Right ventricle myocardium inferior (tissue), 1 donor: ENCODE measurements around the gene QRICH1. TPM values are rescaled to one million over a fixed set of nuclear protein-coding genes. Genes with fewer than 3 reads are reported as not detected.
"Not testable (repeated sequence)": the region's sequence is repeated elsewhere in the genome, so short reads cannot be mapped to it uniquely, and the experiment has no call there.

Experiments
- ATAC-seq: fragments of 200-7000 bp; cut with Tn5 transposase; one replicate; pipeline ENCODE4 v1.9.1; 2020; ENCODE audit warnings: mild to moderate bottlenecking, moderate library complexity
- DNase-seq: peaks from one replicate; pipeline ENCODE4 v3.0.0; 2021; ENCODE audit errors: missing footprints
- intact Hi-C: fragments of 100-400 bp; cut with DNase I; formaldehyde crosslinking; loops from one replicate; pipeline ENCODE4 v1.11.0; 2022
- total RNA-seq: library from RNA; stranded (reverse); fragmentation: NEBNext Ultra II Directional; extraction: Animal tissue kit (Norgen Biotek cat#: 25700); gene quantifications from one replicate; pipeline ENCODE4 v1.2.1, GENCODE V29; 2021
- donor health status: DM: no; HTN: yes; CAD: no; lungs with severe emphysema.

The QRICH1 gene
- total RNA-seq, 1 donor from 2014 or later, result 52.9 TPM

- DNase-seq (no peak), ATAC-seq (no peak)
- intact Hi-C loops, result no loop called here
Measured at GRCh38 chr3:49009396-49009795, 84.5 kb downstream of the QRICH1 start.

DNA sequence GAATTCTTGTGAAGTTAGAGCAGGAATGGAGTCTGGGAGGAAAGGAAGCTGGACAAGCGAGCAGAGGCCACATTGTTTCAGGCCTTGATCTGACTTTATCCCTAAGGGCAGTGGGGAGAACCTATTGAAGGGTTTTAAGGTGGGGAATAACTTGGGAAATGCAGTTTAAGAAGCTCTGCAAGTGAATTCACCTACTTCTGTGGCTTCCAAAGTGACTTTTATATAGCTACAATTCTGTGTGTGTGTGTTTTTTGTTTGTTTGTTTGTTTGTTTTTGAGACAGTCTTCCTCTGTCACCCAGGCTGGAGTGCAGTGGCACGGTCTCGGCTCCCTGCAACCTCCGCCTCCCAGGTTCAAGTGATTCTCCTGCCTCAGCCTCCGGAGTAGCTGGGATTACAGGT lies 85.2 kb downstream of the QRICH1 start:
- intact Hi-C loops, ATAC-seq, DNase-seq: not testable (repeated sequence)

DNA sequence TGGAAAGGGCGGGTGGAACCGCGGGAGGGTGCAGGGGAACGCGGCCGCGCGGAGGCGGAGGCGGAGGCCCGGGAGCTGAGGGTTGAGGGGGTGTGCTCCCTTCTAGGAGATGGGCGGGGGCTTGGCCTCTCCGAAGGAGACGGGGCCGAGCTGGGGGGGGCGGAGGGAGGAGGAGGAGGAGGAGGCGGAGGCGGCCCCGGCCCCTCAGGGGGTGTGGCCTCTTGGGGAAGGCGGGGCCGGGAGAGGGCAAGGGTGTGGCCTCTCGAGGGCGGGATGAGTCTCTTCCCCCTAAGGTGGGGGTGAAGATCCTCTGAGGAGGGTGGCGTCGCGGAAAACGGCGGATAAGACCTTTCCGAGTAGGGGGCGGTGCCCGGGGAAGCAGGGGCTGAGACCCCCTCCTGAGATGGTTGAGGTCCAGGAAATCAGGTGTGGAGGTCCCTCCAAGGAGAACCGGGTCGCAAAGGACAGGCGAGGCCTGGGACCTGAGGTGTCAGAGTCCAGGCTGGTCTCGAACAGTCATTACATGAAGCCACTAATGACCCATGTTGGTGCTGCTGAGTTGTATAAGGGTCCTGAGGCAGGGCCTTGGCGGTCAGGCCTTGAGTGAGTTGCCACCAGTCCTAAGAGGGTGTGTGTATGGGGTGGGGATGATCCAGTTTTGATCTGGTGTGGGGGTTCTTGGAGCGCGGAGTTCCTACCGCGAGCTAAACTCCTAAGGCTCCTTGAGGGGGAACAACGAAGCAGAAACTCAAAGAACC lies 85.9 kb downstream of the QRICH1 start:
- peak; percentile 85 for ATAC-seq
- intact Hi-C loops, result no loop called here

GRCh38 chr3:49007068-49007770 lies 86.7 kb downstream of the QRICH1 start, which contains the start of gene WDR6:
Gene WDR6 (plus strand): TSS chr3:49007391. CDS start chr3:49007432, 41 bp downstream.
- DNase-seq, result peak; percentile 98
- peak; percentile 90 for ATAC-seq
- intact Hi-C loops, result no loop called here

More for the DNA sequence above, 85.9 kb downstream of the QRICH1 start:
- peak; percentile 94 for DNase-seq

DNA sequence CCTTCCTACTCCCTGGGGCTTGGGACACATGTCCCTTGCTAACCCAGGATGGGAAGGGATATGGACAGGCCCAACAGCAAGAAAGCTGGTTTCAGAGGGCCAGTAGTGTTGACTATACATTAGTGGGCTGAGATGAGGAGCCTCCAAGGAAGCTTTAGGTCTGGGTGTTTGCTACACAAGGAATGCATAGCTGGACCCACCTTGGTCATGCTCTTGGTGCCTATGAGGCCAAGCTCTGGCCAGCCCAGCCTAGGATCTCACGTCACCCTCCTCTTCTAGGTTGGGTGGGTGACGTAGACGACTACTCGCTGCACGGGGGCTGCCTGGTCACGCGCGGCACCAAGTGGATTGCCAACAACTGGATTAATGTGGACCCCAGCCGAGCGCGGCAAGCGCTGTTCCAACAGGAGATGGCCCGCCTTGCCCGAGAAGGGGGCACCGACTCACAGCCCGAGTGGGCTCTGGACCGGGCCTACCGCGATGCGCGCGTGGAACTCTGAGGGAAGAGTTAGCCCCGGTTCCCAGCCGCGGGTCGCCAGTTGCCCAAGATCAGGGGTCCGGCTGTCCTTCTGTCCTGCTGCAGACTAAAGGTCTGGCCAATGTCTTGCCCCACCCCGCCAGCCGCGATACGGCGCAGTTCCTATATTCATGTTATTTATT lies 87.3 kb downstream of the QRICH1 start:
- ATAC-seq, result no peak
- no peak for DNase-seq
- intact Hi-C loops, result no loop called here

GRCh38 chr3:49005998-49006397 lies 87.9 kb downstream of the QRICH1 start:
- intact Hi-C loops, result no loop called here
- ATAC-seq (no peak), DNase-seq (no peak)

DNA sequence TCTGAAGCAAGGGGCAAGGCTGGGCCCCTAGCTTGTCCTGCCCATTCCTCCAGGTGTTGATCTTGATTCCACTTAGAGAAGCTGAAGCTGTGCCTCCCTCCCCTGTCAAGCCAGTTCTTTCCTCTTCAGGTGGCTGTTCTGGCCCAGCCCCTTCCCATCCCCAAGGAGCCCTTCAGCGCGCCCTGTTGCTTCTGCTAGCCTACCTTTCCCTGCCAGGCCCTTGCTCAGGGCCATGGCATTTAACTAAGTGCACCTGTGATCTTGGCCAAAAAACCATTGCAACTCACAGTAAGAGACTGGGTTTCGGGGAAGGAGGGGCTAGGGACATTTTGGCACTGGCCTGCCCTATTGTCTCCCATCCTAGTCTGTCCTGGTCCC lies 88.6 kb downstream of the QRICH1 start:
- intact Hi-C loops, result no loop called here
- no peak for DNase-seq
- ATAC-seq, result no peak

DNA sequence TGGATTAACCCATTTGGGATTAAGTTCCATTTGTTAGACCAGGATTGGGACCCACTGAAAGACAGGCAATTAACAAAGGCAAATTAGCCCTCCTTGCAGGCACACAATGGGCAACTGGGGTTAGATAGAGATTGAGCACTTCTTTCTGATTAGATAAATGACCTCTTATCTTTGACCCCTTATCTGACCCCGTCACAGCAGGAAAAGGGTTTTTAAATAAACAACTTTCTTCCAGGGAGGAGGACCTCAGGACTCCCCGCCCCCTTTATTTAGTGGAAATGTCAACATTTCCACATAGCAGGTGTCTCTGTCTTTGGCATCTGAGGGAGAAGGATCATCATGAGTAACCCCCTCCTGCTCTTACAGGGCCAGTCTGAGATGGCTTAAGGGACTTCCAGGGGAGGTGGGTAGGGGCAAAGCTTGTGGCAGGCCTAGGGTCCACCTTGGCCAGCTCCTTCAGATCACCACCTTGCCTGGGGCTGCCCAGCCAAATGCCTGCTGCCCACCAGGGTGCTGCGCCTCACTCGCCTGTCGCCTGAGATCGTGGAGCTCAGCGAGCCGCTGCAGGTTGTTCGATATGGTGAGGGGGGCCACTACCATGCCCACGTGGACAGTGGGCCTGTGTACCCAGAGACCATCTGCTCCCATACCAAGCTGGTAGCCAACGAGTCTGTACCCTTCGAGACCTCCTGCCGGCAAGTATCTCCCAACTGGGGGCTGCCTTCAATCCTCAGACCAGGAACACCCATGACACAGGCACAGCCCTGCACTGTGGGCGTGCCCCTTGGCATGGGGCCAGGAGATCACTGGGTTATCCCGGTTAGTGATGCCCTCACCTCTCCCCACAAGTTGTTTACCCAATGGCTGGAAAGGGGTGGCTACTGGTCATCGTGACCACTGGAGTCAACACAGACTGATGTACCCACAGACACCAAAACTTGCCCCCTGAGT lies 89.2 kb downstream of the QRICH1 start:
- peak; percentile 69 for DNase-seq
- intact Hi-C loops, result no loop called here
- ATAC-seq, result no peak

GRCh38 chr3:49001155-49001554 lies 92.7 kb downstream of the QRICH1 start:
- intact Hi-C loops, result no loop called here
- DNase-seq (peak; percentile 17), ATAC-seq (no peak)

DNA sequence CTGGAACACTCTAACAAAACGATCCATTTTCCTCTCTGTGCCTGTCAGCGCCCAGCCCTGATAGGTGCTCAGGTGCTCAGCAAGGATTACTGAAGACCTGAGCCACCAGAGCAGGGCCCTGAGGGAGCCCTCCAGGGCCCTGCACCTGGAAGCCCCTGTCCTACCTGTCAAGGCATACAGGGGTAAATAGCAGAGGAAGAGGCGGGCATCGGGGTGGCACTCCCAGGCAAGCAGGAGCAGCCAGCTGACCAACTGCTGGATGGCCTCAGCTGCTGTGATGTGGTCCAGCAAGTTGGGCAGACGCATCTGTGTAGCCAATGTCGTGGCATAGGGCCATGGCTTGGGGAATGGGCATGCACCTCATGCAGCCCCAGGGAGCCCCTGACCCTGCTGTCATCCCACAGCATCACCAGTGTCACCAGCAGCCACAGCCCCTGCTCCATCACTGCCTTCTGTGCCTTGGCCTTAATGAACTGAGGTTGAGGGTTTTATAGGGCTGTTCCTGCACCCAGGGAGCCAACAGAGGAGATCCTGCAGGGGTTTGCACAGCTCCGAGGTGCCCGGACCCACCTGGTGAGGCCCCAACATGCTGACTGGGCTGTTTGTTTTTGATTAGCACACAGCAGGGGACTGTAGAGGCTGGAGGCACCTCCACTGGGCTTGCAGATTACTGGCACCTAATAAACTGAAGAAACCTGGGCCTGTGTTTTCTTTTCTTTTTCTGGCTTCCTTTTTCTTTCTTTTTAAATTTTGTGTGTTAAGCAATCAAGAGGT lies 94.6 kb downstream of the QRICH1 start:
- DNase-seq (no peak), ATAC-seq (no peak)
- intact Hi-C loops, result no loop called here

DNA sequence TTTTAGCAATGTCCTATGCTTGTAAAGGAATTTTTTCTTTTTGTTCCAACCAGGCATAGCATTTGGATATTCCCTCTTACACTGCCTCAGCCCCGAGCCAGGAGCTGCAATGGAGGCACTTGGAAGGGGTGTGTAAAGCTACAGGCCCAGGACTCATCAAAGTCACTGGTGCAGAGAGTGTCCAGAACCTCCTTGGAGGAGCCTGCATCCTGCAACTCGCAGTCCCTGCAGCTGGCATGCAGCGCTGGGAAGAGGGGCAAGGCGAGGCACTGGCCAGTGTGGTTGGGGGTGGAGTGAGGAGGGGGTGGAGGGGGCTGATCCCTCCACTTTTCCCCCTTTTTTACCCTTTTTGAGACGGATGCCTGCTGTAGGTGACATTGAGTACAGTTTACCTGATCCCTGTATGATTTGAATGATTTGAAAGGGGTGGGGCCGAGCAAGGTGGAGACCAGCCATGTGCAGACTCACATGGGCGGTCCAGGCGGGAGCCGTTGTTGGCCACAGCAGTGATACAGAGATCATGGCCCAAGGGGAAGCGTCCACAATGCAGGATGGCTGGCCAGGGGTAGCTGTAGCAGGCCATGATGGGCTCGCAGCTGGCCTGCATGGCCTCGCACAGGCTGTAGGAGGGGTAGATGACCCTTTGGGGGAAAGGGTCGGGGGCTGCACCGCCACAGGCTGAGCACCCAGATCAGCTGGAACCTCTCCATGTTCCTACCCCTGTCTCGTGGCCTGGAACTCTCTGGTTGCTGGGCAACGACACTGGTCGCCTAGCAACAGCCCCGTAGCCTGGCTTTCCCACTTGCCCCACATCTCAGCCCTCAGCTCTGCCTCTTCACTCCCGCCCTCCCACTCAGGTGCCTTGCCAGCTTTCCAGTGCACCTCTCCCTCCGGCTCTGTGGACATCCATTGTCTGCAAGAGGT lies 95.9 kb downstream of the QRICH1 start:
- intact Hi-C loops, result no loop called here
- ATAC-seq (no peak), DNase-seq (peak; percentile 63)

DNA sequence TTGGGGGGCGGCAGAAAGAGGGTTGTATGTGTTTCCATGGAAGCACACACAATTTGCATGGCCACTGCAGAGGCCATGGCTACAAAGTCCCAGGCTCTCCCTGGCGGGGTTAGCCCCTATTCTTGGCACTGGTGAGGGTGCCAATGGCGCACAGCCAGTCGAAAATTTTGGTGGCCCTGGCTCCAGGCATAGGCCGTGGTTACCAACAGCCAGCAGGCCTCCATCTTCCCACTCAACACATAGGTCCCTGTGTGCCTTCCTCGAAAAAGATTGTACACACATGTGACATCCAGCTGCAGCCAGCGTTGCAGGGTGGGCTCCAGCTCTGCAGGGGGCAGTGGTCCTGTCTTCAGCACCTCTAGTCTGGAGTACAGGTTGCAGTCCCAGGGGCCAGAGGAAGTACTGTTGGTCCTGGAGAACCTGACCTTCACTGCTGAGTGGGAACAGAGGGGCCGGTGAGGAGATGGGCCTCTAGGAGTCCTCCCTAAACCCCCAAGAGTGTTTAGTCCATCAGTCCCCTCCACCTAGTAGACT lies 96.7 kb downstream of the QRICH1 start:
- no peak for DNase-seq
- no peak for ATAC-seq
- intact Hi-C loops, result no loop called here

DNA sequence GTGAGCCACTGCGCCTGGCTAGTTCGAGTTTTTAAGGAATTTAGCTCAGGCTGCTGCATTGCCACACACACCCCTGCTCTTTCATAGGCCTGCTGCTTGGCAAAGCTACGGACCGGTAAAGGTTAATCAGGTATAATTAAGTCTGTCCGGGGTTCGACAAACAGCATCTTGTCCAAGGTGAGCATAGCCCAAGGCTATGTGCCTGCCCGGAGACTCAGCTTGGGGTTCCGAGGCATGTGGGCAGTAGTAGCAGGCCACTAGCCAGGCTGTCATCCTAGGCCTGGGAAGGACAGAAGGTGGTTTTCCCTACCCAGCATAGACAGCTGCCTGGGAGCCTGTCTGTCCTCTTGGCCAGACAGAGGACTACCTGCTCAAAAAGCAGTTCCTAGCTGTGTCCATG lies 97.2 kb downstream of the QRICH1 start:
- no peak for DNase-seq
- intact Hi-C loops, result no loop called here
- ATAC-seq, result no peak

GRCh38 chr3:48993834-48994233 lies 100.0 kb downstream of the QRICH1 start:
- intact Hi-C loops, result no loop called here
- DNase-seq (no peak), ATAC-seq (no peak)

GRCh38 chr3:48991851-48992545 lies 101.9 kb downstream of the QRICH1 start:
- intact Hi-C loops, result no loop called here
- DNase-seq (no peak), ATAC-seq (no peak)
